ENCODE results near the gene ECT2L. TPM values are rescaled to one million over a fixed set of nuclear protein-coding genes. Genes with fewer than 3 reads are reported as not detected.

ECT2L gene
- total and polyA plus RNA-seq, 2 donors (not counting 3 experiments of a cell fraction or from before 2014, with no cell fraction given): not detected

DNA sequence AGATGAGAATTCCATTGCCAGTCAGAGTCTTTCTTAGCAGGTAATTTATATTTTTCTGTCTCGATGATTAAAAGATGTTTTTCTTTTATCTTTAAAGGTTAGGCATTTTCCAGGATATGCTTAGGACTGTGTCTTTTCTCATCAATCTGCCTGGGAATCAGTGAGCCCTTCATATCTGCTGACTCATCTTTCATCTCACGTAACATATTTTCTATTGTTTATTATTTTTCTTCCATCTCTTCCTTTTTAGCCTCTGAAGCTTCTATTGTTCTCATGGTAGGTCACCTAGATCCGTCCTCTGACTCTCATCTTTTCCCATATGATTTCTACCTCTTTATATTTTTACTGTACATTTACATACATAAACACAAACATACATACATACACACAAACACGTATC, 13.6 kb upstream of the ECT2L start:
- dilution Hi-C loops (cut with MboI; ENCODE audit: extremely low pct_ligation_motif_present, low sequenced_read_pairs): no loop called here
- peaks cover 6% of the 10 kb centered on the region for H3K4me1 ChIP-seq (ENCODE audit: control insufficient read depth, extremely low read depth, insufficient read depth, low read length)
- FAIRE-seq: no peak
- TF ChIP-seq FOS (IDR thresholded peaks at IDR 0.05; ENCODE audit: borderline replicate concordance, insufficient read depth, low read length) (no peak), MAX (IDR thresholded peaks at IDR 0.05; ENCODE audit: insufficient read depth, insufficient read length) (no peak), GATA2 (IDR thresholded peaks at IDR 0.05; ENCODE audit: insufficient read depth, insufficient read length, low read depth, low read length) (no peak), CTCF (IDR thresholded peaks at IDR 0.05; ENCODE audit: extremely low read depth in 1 of 2, insufficient read depth in 1 of 2, low read depth in 1 of 2, low read length in 2 of 2) (no peak), POLR2A (IDR thresholded peaks at IDR 0.05; ENCODE audit: low read depth, low read length) (no peak)
- DNase-seq (ENCODE audit: low read depth, low spot score): peak; percentile 50
- no peaks in the 10 kb centered on the region for H3K36me3 ChIP-seq (ENCODE audit: control insufficient read depth in 2 of 2, extremely low read depth in 1 of 2, insufficient read depth in 2 of 2, low read length in 2 of 2)
- no peak overlapping the region for H2AFZ ChIP-seq (ENCODE audit: low read depth, low read length)
- no peaks in the 10 kb centered on the region for H3K9me3 ChIP-seq (replicated peaks; ENCODE audit: control insufficient read depth, insufficient read depth, low read length)
- no peak overlapping the region for H3K4me3 ChIP-seq (replicated peaks in 1 of 3; ENCODE audit: insufficient read depth in 1 of 3, low read depth in 1 of 3, low read length in 3 of 3)
- H3K9me1 ChIP-seq (replicated peaks; ENCODE audit: control insufficient read depth, extremely low read depth, insufficient read depth, low read length): no peaks in the 10 kb centered on the region
- ChIA-PET CTCF (no interaction called here), POLR2A (no interaction called here)
- H4K20me1 ChIP-seq (replicated peaks; ENCODE audit: control insufficient read depth, extremely low read depth, insufficient read depth, low read length): no peaks in the 10 kb centered on the region
- H3K4me2 ChIP-seq (ENCODE audit: insufficient read depth, low read length): no peak overlapping the region
- no peak overlapping the region for H3K27ac ChIP-seq (ENCODE audit: insufficient read depth, low read depth, low read length)
- H3K27me3 ChIP-seq (ENCODE audit: control insufficient read depth in 2 of 2, insufficient read depth in 2 of 2, low read length in 2 of 2): no peaks in the 10 kb centered on the region
- no peak overlapping the region for H3K9ac ChIP-seq (replicated peaks; ENCODE audit: extremely low read depth, insufficient read depth, low read length)
- no TSS peak for BruUV-seq (replicated peaks)
- no peaks in the 10 kb centered on the region for H3K79me2 ChIP-seq (ENCODE audit: control insufficient read depth, insufficient read depth, low read length)
- intact Hi-C loops (cut with micrococcal nuclease): no loop called here

GRCh38 chr6:138785079-138785478, 10.8 kb upstream of the ECT2L start:
- no peak overlapping the region for H2AFZ ChIP-seq (ENCODE audit: low read depth, low read length)
- H3K27me3 ChIP-seq (ENCODE audit: control insufficient read depth in 2 of 2, insufficient read depth in 2 of 2, low read length in 2 of 2): no peaks in the 10 kb centered on the region
- no peak overlapping the region for H3K27ac ChIP-seq (ENCODE audit: insufficient read depth, low read depth, low read length)
- peaks cover 6% of the 10 kb centered on the region for H3K4me1 ChIP-seq (ENCODE audit: control insufficient read depth, extremely low read depth, insufficient read depth, low read length)
- H4K20me1 ChIP-seq (replicated peaks; ENCODE audit: control insufficient read depth, extremely low read depth, insufficient read depth, low read length): no peaks in the 10 kb centered on the region
- no peak overlapping the region for H3K4me2 ChIP-seq (ENCODE audit: insufficient read depth, low read length)
- intact Hi-C loops (cut with micrococcal nuclease): no loop called here
- H3K36me3 ChIP-seq (ENCODE audit: control insufficient read depth in 2 of 2, extremely low read depth in 1 of 2, insufficient read depth in 2 of 2, low read length in 2 of 2): no peaks in the 10 kb centered on the region
- no peaks in the 10 kb centered on the region for H3K9me3 ChIP-seq (replicated peaks; ENCODE audit: control insufficient read depth, insufficient read depth, low read length)
- TF ChIP-seq FOS (IDR thresholded peaks at IDR 0.05; ENCODE audit: borderline replicate concordance, insufficient read depth, low read length) (no peak), MAX (IDR thresholded peaks at IDR 0.05; ENCODE audit: insufficient read depth, insufficient read length) (no peak), CTCF (IDR thresholded peaks at IDR 0.05; ENCODE audit: extremely low read depth in 1 of 2, insufficient read depth in 1 of 2, low read depth in 1 of 2, low read length in 2 of 2) (no peak), EZH2 (IDR thresholded peaks at IDR 0.05; ENCODE audit: borderline replicate concordance, low read depth, low read length, severe bottlenecking) (no peak), GATA2 (IDR thresholded peaks at IDR 0.05; ENCODE audit: insufficient read depth, insufficient read length, low read depth, low read length) (no peak), MYC (IDR thresholded peaks at IDR 0.05; ENCODE audit: low read depth, low read length) (no peak)
- dilution Hi-C loops (cut with MboI; ENCODE audit: extremely low pct_ligation_motif_present, low sequenced_read_pairs): no loop called here
- no peaks in the 10 kb centered on the region for H3K79me2 ChIP-seq (ENCODE audit: control insufficient read depth, insufficient read depth, low read length)
- ChIA-PET POLR2A (no interaction called here), CTCF (no interaction called here)
- no TSS peak for BruUV-seq (replicated peaks)
- FAIRE-seq (no peak), DNase-seq (ENCODE audit: low read depth, low spot score) (no peak)
- no peaks in the 10 kb centered on the region for H3K9me1 ChIP-seq (replicated peaks; ENCODE audit: control insufficient read depth, extremely low read depth, insufficient read depth, low read length)
- H3K9ac ChIP-seq (replicated peaks; ENCODE audit: extremely low read depth, insufficient read depth, low read length): no peak overlapping the region
- no peak overlapping the region for H3K4me3 ChIP-seq (replicated peaks in 1 of 3; ENCODE audit: insufficient read depth in 1 of 3, low read depth in 1 of 3, low read length in 3 of 3)

Measured in endothelial cell of umbilical vein (primary cell).